Cardiac septum (tissue), 1 donor: ENCODE results near the gene LDLRAD3. TPM values are rescaled to one million over a fixed set of nuclear protein-coding genes. Genes with fewer than 3 reads are reported as not detected.
"Not testable (repeated sequence)": the region's sequence is repeated elsewhere in the genome, so short reads cannot be mapped to it uniquely, and the experiment has no call there.

Source experiments
- DNase-seq: peaks from one replicate; pipeline ENCODE4 v3.0.0-alpha.2; 2020; ENCODE audit warnings: low spot score
- intact Hi-C: fragments of 100-400 bp; cut with DNase I; formaldehyde crosslinking; loops from one replicate; pipeline ENCODE4 v1.14.0; 2022
- long read RNA-seq: library from polyadenylated mRNA; unstranded; transcript quantifications from one replicate; pipeline ENCODE4 v2.0.0, GENCODE V29; 2021
- total RNA-seq: library from RNA; stranded (reverse); fragmentation: NEBNext Ultra II Directional; extraction: Animal tissue kit (Norgen Biotek cat#: 25700); gene quantifications from one replicate; pipeline ENCODE4 v1.2.1, GENCODE V29; 2021
- donor health status: DM: no; HTN: no; CAD: no.

The LDLRAD3 gene, protein sequence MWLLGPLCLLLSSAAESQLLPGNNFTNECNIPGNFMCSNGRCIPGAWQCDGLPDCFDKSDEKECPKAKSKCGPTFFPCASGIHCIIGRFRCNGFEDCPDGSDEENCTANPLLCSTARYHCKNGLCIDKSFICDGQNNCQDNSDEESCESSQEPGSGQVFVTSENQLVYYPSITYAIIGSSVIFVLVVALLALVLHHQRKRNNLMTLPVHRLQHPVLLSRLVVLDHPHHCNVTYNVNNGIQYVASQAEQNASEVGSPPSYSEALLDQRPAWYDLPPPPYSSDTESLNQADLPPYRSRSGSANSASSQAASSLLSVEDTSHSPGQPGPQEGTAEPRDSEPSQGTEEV
- total RNA-seq, result 4.4 TPM
- long read RNA-seq, partial matches to known transcripts, result 2 of 6 reads
- long read RNA-seq, other reads (novel, unspliced or antisense), result 3 of 6 reads

DNA sequence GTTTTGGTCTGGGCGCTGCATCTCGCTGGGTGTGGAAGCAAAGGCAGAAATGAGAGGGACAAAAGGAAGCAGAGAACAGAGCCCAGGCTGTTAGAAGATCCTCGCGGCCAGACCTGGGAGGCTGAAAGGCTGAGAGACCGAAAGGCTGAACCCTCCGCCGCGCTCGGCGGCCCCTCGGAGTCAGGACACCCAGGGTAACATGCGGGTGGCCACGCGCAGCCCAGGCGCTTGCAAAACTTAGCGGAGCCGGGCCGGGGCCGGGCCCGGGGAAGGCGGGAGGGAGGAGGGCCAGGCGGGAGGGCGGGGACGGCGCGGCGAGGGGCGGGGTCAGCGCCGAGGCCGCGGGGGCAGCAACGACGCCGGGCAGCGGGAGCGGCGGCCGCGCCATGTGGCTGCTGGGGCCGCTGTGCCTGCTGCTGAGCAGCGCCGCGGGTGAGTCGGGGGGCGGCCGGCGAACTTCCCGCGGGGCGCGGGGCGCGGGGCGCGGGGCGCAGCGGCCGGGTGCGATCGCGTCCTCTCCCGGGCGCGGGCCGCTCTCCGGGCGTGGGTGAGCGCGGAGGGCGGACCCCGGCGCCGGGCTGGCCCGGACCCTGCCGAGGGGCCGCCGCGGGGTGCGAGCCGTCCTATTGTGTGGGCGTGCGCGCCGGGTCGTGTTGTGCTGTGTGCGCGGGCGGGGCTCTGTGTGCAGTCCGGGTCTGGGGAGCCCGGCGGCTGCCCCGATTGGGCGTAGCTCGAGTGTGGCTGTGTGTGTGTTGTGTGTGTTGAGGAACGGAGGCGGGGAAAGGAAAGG, at the start of gene LDLRAD3:
LDLRAD3 (plus strand) TSS at position 350 of the 790 bp plus-strand sequence; CDS start at position 387, 37 bp downstream.
- intact Hi-C loops, result loop anchor here (10.0 kb wide), 1 partner anchor 329 kb away; the partner anchor contains the start of gene FJX1
- peak; percentile 90 for DNase-seq

DNA sequence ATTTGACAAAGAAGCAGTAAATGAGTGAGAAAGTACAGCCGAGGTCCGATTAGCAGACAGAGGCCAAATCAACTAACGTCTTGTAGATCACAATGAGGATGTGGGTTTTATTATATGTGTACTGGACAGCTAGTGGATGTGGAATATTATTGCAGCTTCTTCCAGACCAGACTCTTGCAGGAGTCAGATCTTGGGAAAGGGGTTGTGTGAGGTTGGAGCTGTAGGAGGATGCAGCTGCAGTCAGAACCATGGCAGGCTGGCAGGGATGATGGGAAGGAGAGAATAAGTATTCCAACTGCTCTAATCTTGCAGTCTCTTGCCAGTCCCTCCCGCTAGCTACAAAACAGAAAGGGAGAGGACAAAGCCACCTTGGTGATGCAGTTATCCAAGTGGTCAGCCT, 46.8 kb upstream of the LDLRAD3 start:
- intact Hi-C loops, result no loop called here

DNA sequence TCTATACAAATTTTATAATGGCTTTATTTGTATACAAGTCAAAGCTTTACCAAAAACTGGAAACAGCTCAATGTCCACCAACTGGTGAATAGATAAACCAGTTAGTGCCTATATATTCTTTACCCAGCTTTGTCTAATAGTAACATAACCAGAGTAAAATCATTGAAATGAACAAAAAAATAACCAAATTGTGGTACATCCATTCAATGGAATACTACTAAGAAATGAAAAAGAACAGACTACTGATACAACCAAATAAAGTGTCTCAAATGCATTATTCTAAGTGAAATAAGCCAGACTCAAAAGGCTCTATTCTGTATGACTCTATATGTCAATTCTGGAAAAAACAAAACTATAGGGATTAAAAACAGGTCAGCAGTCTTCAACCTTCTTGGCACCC, 40.9 kb upstream of the LDLRAD3 start:
- no peak for DNase-seq
- intact Hi-C loops, result no loop called here

More for the DNA sequence above, 46.8 kb upstream of the LDLRAD3 start:
- no peak for DNase-seq

DNA sequence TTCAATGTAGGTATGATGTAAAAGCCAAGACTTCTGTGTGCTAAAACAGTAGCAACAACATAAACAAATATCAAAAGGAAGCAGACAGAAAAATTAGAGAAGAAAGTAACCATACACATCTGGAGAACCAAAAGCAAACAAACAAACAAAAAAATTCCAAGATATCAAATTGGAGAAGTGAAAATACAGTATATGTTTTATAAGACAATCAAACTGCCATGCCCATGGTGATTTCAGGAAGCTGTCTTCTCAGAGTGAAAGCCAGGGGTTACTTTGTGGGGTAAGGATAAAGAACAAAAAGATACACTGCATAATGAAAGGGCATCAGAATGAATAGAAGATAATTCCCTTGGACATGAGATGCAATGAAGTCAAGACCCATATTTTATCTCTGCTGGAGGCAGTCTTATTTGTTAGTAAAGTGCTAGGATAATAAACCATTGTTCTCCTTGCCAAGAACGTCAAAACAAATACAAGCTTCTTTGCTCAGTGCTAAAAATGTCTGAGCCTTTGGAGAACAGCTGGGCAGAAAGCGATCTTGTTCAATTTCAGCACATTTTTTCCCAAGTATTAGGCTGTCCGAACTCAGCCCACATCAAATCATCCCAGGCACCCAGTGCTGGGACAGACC, 38.1 kb upstream of the LDLRAD3 start:
- no peak for DNase-seq
- intact Hi-C loops, result no loop called here

DNA sequence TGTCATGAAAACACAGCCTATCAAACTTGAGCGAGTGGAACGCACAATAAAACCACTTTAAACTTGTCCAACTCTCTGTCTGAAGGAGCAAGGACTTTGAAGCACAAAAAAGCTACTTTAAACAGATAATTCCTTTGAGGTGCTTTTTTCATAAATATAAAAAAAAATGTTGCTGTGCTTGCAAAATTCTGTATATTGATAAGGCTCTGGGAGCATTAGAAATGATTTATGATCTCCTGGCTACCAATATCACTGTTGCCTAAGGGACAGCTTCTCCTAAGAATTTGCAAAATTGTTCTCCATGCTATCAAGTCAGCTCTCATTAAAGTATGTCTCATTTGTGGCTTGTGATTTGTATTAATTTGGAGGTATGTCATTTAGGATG, 37.6 kb upstream of the LDLRAD3 start:
- DNase-seq, result no peak
- intact Hi-C loops, result no loop called here

DNA sequence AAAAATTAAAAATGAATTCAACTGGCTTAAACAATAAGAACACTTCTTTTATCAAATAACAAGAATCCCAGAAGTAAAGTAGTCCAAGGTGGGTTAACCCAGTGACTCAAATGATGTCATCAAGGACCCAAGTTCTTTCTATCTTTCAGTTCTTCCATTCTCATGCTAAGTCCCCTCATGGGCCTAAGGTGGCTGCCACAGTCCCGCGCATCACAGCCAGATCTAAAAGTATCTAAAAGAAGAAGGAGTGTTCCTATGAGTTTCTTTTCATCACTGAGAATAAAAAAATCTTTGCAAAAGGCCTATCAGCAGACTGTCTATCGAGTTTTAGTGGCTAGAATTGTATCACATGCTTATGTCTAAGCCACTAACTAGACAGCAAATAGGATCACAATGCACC, 37.2 kb upstream of the LDLRAD3 start:
- DNase-seq, result no peak
- intact Hi-C loops, result no loop called here

DNA sequence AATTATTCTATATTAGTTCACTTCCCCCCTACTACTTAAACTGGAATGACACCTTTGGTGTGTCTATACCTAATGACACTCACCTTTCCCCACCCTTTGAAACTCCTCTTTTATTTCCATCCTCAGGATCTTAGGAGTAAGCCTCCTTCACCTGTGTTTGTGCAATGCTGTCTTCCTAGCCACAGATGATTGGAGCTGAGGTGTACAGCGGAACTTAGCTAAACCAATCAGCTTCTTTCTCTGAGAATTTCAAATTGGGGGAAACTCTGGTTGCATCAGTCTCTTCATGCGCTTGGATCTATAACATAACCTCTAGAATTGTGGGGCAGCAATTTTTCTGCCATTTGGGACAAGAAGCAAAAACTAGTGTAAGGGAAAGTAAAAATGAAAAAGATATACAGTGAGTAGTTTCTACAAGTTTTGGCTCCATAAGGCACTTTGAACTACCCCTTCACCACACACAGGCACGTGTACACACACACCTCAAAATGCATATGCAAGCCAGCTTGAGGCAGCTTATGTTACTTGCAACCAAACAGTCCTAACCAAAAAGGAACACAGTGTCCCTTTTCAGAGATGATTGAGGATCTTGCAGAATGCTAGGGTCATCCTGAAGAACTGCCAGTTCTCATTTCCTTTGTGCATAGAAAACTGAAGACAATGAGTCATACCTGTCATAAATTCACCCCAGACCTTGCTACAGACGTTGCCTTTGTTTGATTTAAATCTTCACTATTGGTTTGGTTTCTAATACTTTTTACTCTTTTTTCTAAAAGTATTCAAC, 36.0 kb upstream of the LDLRAD3 start:
- intact Hi-C loops, result no loop called here
- DNase-seq, result no peak

DNA sequence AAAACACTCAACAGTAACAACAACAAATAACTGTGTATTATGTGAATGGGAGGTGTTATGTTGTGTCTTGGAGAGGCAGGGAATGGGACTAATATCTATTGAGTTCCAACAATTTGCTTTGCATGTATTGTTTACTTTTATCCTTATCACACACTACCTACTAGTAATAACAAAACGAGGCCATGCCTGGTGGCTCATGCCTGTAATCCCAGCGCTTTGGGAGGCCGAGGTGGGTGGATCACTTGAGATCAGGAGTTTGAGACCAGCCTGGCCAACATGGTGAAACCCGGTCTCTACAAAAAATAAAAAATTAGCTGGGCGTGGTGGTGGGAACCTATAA, 35.5 kb upstream of the LDLRAD3 start:
- intact Hi-C loops, DNase-seq: not testable (repeated sequence)

DNA sequence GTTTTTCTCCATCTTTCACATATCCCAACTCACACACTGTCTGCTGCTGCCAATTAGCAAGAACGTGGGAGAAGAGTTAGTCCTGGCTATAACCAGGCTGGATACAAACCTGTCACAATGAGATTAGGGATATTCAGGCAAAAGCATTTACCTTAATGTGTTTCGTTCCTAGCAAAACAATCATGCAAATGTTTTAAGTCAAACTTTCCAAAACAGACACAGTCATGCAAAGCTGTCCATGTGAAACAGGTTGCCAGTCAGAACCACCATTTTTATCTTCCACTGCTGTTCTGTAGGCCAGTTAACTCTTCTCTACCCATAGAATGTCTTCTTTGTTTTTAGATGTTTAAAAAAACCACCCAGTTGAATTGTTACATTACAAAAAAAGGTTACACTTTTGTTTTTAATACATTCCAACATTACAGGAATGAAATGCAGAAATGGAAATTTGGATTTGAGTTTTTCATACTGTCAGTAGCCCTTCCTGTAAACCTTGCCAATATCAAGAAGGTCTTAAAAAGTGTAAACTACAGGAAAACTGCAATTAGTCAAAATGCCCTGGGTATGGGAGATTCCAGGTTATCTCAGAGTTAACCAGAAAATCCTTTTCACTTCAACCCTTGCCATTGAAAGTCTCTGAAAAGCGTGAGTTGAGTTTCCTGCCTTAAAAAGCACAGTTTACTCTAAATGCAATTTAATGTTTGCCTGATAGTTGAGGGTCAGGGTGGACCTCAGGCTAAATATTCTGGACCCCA, 34.2 kb upstream of the LDLRAD3 start:
- no peak for DNase-seq
- intact Hi-C loops, result no loop called here

DNA sequence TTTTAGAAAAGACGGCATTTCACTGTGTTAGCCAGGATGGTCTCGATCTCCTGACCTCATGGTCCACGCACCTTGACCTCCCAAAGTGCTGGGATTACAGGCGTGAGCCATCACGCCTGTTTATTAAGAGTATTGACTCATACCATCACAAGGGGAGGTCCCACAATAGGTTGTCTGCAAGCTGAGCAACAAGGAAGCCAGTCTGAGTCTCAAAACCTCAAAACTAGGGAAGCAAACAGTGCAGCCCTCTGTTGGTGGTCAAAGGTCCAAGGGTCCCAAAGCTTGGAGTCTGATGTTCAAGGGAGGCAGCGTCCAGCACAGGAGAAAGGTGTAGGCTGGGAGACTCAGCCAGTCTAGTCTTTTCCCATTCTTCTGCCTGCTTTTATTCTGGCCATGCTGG, 32.8 kb upstream of the LDLRAD3 start:
- intact Hi-C loops, result no loop called here
- no peak for DNase-seq

DNA sequence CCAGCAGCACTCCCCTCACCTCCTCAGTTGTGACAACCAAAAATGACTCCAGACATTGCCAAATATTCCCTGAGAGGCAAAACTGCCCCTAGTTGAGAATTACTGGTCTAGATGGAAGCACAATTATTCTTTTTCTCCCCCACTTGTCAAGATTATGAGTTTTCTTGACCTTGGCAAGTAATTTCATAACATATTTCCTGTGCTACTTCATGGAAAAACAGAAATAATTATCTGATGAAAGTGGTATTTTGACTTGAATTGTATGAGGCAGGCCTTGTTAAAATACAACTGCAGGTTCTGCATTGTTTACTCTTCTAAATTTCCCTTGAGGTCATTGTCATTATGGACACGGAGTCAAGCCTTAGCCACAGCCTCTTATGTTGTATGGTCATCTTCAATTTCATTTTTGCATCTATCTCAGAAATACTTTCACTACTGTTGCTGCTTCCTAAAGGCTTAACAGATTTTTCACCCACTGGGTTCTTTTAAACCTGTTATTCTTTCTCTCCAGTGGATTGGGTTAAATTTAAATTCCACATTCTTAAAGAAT, 32.2 kb upstream of the LDLRAD3 start:
- DNase-seq, result no peak
- intact Hi-C loops, result no loop called here

DNA sequence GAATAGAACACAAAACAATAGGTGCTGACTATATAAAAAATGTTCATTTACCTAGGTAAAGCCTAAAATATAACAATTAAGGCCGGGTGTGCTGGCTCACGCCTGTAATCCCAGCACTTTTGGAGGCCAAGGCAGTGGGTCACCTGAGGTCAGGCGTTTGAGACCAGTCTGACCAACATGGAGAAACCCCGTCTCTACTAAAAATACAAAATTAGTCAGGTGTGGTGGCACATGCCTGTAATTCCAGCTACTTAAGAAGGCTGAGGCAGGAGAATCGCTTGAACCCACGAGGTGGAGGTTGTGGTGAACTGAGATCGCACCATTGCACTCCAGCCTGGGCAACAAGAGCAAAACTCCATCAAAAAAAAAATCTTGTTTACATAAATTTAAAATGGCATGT, 31.4 kb upstream of the LDLRAD3 start:
- DNase-seq, intact Hi-C loops: not testable (repeated sequence)

DNA sequence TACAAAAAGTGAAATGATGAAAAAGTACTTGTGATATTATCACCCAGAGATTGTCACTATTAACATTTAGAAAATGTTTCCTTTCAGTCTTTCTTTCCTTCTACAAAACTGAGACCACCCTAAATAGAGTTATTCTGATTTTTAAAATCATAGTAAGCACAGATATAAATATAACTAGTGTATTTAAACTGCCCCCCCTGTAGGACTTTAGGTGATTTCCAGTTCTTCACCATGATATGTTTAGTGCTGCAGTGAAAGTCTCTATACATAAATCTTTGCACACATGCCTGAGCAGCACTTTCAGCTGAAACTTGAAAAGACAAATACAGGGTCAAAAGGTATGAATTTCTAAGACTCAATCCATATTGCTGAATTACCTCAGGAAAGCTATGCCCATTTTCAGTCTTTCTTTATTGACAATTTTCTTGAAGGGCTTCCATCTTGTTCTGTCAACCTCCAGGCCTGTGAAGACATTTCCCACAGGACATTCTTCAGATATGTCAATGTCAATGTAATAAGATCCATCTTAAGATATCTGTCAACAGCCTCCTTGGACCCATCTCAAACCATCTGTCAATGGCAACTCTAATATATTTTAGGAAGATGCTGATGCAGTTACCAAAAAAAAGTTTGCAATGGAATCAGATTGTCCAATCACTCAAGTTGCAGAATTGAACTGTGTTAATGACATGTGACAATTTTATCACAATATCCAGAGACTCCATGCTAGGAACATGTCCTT, 30.8 kb upstream of the LDLRAD3 start:
- intact Hi-C loops, result no loop called here
- no peak for DNase-seq

DNA sequence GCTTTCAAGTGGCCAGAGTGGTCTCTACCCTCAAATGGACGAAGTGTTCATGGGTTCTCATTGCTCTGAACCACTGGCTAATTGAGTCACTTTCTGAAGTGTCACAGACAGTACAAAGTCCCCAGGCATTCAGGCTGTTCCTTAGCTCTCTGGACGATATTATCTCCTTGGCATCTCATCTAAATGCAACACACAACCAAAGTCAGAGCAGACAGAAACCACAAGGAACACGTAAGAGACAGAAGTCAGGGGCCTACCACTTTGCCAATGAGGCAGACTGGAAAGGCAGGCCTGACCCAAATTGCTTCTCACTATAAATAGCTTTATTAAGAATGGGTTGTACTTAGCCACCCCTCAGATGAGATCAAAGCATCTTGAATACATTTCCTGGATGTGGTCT, 29.0 kb upstream of the LDLRAD3 start:
- intact Hi-C loops, result no loop called here

DNA sequence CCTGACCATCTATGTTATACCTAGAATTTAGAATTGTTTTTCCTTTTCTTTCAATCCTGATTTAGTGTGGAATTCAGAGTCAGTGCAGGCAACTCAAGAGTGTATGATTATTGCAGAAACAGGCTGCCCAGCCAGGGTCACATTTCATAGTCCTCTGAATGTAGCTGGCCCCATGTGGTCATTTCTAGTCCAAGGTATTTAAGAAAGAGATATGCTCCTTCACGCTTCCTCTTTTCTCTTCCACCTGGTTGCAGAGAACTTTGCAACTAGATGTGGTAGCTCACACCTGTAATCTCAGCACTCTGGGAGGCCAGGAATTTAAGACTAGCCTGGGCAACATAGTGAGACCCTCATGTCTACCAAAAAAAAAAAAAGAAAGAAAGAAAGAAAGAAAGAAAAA, 27.6 kb upstream of the LDLRAD3 start:
- no peak for DNase-seq
- intact Hi-C loops, result no loop called here

More for the DNA sequence above, 29.0 kb upstream of the LDLRAD3 start:
- no peak for DNase-seq

DNA sequence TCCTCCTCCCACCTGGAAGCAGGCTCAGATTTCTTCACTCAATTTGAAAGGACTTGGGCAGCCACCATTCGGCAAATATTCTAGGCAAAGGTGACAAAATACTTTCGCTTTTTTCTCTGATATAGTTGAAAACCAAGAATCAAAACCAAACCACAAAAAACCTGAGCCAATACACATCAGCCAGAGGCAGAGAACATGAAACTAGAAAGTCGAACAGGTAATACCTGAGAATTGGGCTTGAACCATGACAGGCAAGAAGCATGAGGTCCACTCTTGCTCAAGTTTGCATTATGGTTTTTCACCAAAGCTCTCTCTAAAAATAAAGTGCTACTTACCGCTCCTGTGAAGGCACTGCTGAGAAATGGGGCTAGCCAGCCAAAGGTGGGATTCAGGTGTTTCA, 26.2 kb upstream of the LDLRAD3 start:
- DNase-seq, result no peak
- intact Hi-C loops, result no loop called here

DNA sequence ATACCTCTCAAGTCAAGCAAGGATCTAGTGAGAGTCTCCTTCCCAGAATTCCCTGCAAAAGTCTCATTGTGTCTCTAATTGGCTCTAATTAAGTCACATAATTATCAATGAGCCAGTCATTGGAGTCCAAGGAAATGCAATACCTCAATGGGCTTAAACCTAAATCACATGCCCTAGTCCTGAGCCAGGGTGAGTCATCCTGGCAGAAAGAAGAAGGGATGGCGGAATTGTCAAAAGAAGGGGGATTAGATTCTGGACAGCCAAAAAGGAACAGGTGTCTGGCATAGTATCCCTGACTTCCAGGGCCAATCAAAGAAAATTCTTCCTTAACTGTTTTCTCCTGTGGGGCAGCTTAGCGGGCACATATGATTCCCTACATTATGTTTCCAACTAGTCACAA, 25.1 kb upstream of the LDLRAD3 start:
- no peak for DNase-seq
- intact Hi-C loops, result no loop called here

DNA sequence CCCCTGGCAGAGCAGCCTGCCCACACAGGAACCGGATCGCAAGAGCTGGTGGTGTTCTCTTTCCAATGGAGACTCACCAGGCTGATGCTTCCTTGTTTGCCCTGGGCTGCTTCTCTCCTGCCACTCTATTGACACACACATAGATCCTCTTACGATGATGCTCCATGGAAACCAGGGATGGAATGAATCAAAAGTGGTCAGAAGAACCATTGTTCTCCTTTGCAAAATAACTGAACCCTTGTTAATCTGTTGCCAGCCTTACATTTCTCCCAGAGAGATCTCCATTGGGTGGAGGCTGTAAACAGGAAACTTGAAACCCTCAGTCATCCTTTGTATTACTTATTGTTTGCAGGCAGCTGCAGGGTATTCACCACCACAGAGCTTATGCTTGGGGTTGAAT, 24.6 kb upstream of the LDLRAD3 start:
- no peak for DNase-seq

More for the DNA sequence above, 24.6 kb upstream of the LDLRAD3 start:
- intact Hi-C loops, result no loop called here
